NCI-H2196 (cell line): ENCODE results near the gene MRPL54.
"Not testable (repeated sequence)": the region's sequence is repeated elsewhere in the genome, so short reads cannot be mapped to it uniquely, and the experiment has no call there.

Experiments used
- DNase-seq: peaks from one replicate; lab custom pipeline; 2025; ENCODE audit not compliant: unreplicated experiment; lab: John Stamatoyannopoulos, UW

MRPL54 gene

DNA sequence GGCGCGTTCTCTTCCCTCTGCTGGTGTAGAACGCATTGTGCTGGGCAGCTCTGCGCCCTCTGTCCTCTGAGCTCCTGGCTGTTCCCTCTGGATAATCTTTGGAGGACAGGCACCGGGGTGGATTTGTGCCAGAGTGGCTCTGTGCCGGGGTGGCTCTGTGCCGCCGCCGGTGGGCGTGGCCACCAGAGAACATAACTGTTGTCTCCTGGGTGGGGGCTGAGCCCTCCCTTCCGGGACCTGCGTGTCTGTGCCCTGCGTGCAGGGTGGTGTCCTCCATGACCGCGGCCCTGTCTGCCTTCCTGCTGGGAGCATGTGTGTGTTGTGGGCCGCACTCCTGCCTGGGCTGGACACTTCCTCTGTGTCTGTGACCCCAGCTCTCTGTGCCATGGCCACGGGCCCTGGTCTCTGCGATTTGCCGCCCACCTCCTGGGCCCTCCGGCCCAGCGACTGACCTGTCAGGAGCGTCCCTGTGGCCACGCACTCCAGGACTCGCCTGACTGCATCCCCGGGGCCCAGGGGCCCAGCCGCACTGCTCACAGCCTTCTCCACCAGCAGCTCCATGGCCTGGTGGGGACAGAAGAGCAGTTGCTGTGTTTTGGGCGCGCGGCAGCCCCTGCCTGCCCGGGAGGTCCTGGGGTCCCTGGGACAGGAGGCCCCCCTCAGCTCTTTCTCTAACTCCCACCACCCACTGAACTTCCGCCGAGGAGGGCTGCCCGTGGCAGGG is 46.1 kb downstream of the MRPL54 start:
- no peak for DNase-seq

- DNase-seq, result no peak
Observed at GRCh38 chr19:3809881-3810707, 47.6 kb downstream of the MRPL54 start.

- no peak for DNase-seq
Observed at GRCh38 chr19:3810708-3811355, 48.4 kb downstream of the MRPL54 start.

- DNase-seq, result no peak
Observed at GRCh38 chr19:3813473-3814392, 51.3 kb downstream of the MRPL54 start.

DNA sequence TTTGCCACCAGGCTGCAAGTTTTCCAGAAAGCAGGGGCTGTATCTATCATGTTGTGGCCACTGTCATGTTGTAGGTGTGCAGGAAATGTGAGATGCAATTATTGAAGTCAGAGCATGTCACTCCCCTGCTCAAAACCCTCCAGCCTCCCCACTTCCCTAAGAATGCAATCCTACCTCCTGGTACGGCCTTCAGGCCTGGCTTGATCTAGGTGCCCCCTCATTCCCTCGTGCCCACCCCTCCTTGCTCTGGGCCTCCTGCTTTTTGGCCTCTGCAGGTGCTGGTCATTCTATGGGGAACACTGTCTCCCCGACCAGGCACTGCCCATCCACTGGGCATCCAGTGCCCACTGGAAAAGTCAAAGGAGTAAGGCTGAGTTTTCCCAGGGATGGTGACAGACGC is 52.2 kb downstream of the MRPL54 start:
- no peak for DNase-seq

GRCh38 chr19:3816148-3816547 is 53.7 kb downstream of the MRPL54 start:
- DNase-seq, result not testable (repeated sequence)

DNA sequence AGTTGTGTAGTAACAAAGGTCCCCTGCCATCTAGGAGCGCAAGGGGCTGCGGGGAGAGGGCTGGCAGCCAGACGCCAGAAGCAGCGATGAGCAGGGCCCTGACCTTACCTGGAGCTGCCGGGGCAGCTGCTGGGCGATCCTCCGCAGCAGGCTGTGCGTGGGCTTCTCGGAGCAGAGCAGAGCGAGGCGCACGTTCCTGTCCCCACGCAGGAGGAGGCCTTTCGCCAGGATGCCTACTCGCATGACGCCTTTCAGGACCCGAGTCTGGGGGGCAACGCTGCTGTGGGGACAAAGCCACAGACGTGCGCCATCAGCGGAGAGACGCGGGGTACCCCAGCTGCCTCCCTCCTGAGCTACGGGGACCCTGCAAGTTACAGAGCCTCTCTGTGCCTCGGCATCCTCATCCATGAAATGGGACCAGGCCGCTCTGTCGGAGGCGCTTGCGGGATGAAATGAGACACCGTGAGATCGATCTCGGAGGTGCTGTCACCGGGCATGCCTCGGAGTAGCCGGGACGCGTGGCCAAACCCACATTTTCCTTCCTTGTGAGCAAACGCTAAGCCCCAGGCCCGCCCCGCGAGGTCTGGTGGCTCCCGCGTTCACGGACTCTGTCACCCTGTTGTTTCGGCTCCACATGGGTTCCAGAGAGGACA is 54.2 kb downstream of the MRPL54 start:
- DNase-seq, result no peak
